K562 (cell line): ENCODE results near the gene DNAJC12. TPM values are rescaled to one million over a fixed set of nuclear protein-coding genes. Genes with fewer than 3 reads are reported as not detected.
A peak's percentile ranks its signal among the peaks of the same experiment; 100 is the strongest.

ENCODE experiments used
- CREB3L1 ChIP-seq: fragments of 450-650 bp; IDR thresholded peaks from 2 replicates; pipeline ENCODE4 v1.6.1; 2014; ENCODE audit warnings: low read depth, mild to moderate bottlenecking, moderate library complexity, borderline replicate concordance
- DPF2 ChIP-seq: fragments of 450-650 bp; IDR thresholded peaks from 2 replicates; pipeline ENCODE4 v1.6.1; 2016
- EP400 ChIP-seq: fragments of 450-650 bp; IDR thresholded peaks from 2 replicates; pipeline ENCODE4 v1.6.1; 2017; ENCODE audit warnings: antibody characterized with exemption, mild to moderate bottlenecking, moderate library complexity
- FOXK2 ChIP-seq, 2 experiments: fragments of 450-650 bp; IDR thresholded peaks in 1 of 2; conservative IDR thresholded peaks in 1 of 2; 2 replicates each; pipeline ENCODE4 v1.6.1; 2016; ENCODE audit warnings: low read depth in 2 of 2, mild to moderate bottlenecking in 1 of 2
- MAFK ChIP-seq: IDR thresholded peaks from 2 replicates; pipeline ENCODE4 v1.6.1; 2011; ENCODE audit warnings: low read length, improper control_type of control experiment
- MTF1 ChIP-seq: fragments of 250-450 bp; sonication (Bioruptor Pico); IDR thresholded peaks from 2 replicates; pipeline ENCODE4 v1.9.0; 2021; ENCODE audit warnings: moderate library complexity, mild to moderate bottlenecking, inconsistent platforms, borderline replicate concordance
- NFATC3 ChIP-seq: fragments of 450-650 bp; IDR thresholded peaks from 2 replicates; pipeline ENCODE4 v1.6.1; 2017; ENCODE audit warnings: mild to moderate bottlenecking
- POU5F1 ChIP-seq: fragments of 150-350 bp; IDR thresholded peaks from 2 replicates; pipeline ENCODE4 v1.6.1; 2014; ENCODE audit warnings: borderline replicate concordance, low read length, low read depth, mild to moderate bottlenecking; ENCODE audit not compliant: partially characterized antibody
- RAD21 ChIP-seq, 2 experiments: fragments of 250-450 bp in 1 of 2; fragments of 450-650 bp in 1 of 2; sonication (Bioruptor Pico) in 1 of 2; formaldehyde crosslinking in 1 of 2; IDR thresholded peaks in 1 of 2; conservative IDR thresholded peaks in 1 of 2; 2 replicates each; pipeline versions ENCODE4 v1.4.0 to v1.8.0; 2020 to 2022; ENCODE audit warnings: mild to moderate bottlenecking in 2 of 2, moderate library complexity in 1 of 2
- SOX6 ChIP-seq: fragments of 450-650 bp; IDR thresholded peaks from 2 replicates; pipeline ENCODE4 v1.6.1; 2014; ENCODE audit warnings: mild to moderate bottlenecking
- SREBF2 ChIP-seq: sonication (generic); formaldehyde crosslinking; IDR thresholded peaks from 2 replicates; pipeline ENCODE4 v1.4.0; 2020; ENCODE audit warnings: mild to moderate bottlenecking, missing genetic modification reagents
- TAF1 ChIP-seq: IDR thresholded peaks from 2 replicates; pipeline ENCODE4 v1.6.1; 2011; ENCODE audit warnings: mild to moderate bottlenecking, low read length, moderate library complexity; ENCODE audit not compliant: insufficient read depth, control insufficient read depth, severe bottlenecking; ENCODE audit errors: extremely low read depth
- TAF7 ChIP-seq: fragments of 450-650 bp; IDR thresholded peaks from 2 replicates; pipeline ENCODE4 v1.6.1; 2016; ENCODE audit warnings: missing genetic modification characterization, missing compliant biosample characterization
- U2AF2 ChIP-seq: fragments of 200-400 bp; formaldehyde crosslinking; optimal IDR thresholded peaks from 2 replicates; pipeline ENCODE3; 2017; ENCODE audit warnings: low read depth, mild to moderate bottlenecking, low read length
- ZBTB40 ChIP-seq, 2 experiments: fragments of 450-650 bp in 1 of 2; sonication (generic) in 1 of 2; formaldehyde crosslinking in 1 of 2; IDR thresholded peaks; 2 replicates each; pipeline versions ENCODE4 v1.7.1 to v1.9.0; 2016 to 2022; ENCODE audit warnings: inconsistent platforms in 1 of 2, mild to moderate bottlenecking in 1 of 2, missing genetic modification reagents in 1 of 2
- ZC3H11A ChIP-seq: IDR thresholded peaks from 2 replicates; pipeline ENCODE4 v1.6.1; 2012; ENCODE audit warnings: low read depth, low read length, improper control_type of control experiment
- ZNF76 ChIP-seq: fragments of 250-450 bp; sonication (Bioruptor Pico); IDR thresholded peaks from 2 replicates; pipeline ENCODE4 v1.4.0; 2020; ENCODE audit warnings: mild to moderate bottlenecking, moderate library complexity, borderline replicate concordance
- polyA plus RNA-seq, 8 experiments: library from polyadenylated mRNA; depleted of rRNA in 4 of 8; stranded (reverse) in 5 of 8; unstranded in 3 of 8; fragments of >200 nt; fragmentation: Nextera tagmentation in 2 of 8; fragmentation: Illumina TruSeq in 1 of 8; extraction: Ambion mirVana in 2 of 8; extraction: Trizol in 1 of 8; gene quantifications; 2 replicates each; pipeline versions ENCODE4 v1.2.1 to v1.2.3, GENCODE V29; 2011 to 2014; ENCODE audit warnings: inconsistent platforms in 1 of 8, missing spikeins in 1 of 8
- total RNA-seq, 7 experiments: library from RNA; depleted of rRNA in 6 of 7; stranded (reverse); fragments of >200 nt in 6 of 7; fragmentation: Illumina TruSeq in 2 of 7; extraction: Trizol in 2 of 7; gene quantifications; 2 replicates each; pipeline versions ENCODE4 v1.2.1 to v1.2.3, GENCODE V29; 2011 to 2021; ENCODE audit warnings: low replicate concordance in 1 of 7

The DNAJC12 gene
- total and polyA plus RNA-seq, 9 of the 15 experiments (the other 6 are each of a cell fraction or from before 2014, with no cell fraction given) = 7.4 to 95.9 (median 68.5) TPM

GRCh38 chr10:67837541-67838314 lies at the start of gene DNAJC12 (continued):
- TF ChIP-seq ZBTB40 (IDR thresholded peaks at IDR 0.05) (0 out of 2 replicates have a peak, but pooled peaks have one; percentile 16), ZBTB40 (CRISPR knock-in tag; IDR thresholded peaks at IDR 0.05) (no peak), ZC3H11A (no peak), U2AF2 (no peak), TAF7 (no peak), EP400 (peak; percentile 63), ZNF76 (CRISPR knock-in tag) (no peak), TAF1 (no peak), FOXK2 (conservative IDR thresholded peaks at IDR 0.05 in 1 of 2, IDR thresholded peaks at IDR 0.05 in 1 of 2; ENCODE audit: low read depth in 2 of 2) (peak; percentile 96 to 98), MAFK (peak; percentile 23; the same call in 1 of the 2 replicates), SOX6 (peak; percentile 47; the same call in 1 of the 2 replicates), SREBF2 (no peak), RAD21 (CRISPR knock-in tag; conservative IDR thresholded peaks at IDR 0.05 in 1 of 2, IDR thresholded peaks at IDR 0.05 in 1 of 2) (peak in 1 of 2 experiments; percentile 53; a peak in 2 of 4 replicates), CREB3L1 (peak; percentile 94), NFATC3 (no peak), MTF1 (CRISPR knock-in tag) (no peak), DPF2 (0 out of 2 replicates have a peak, but pooled peaks have one; percentile 23), POU5F1 (no peak)
